Mucosa of rectum (tissue), 2 donors: ENCODE measurements around the gene ZC3H15.

Source experiments
- H3K27ac ChIP-seq, 2 donors: one replicate each; pipeline ENCODE4 v1.7.0; 2013; ENCODE audit warnings: inconsistent platforms in 2 of 2, low read depth in 2 of 2, low read length in 2 of 2
- H3K27me3 ChIP-seq, 2 donors: one replicate each; pipeline ENCODE4 v1.7.0; 2013; ENCODE audit warnings: low read length in 2 of 2; ENCODE audit not compliant: control insufficient read depth in 2 of 2, insufficient read depth in 2 of 2
- H3K36me3 ChIP-seq, 2 donors: one replicate each; pipeline ENCODE4 v1.7.0; 2013; ENCODE audit warnings: low read length in 2 of 2; ENCODE audit not compliant: control insufficient read depth in 2 of 2, insufficient read depth in 2 of 2
- H3K4me1 ChIP-seq, 2 donors: one replicate each; pipeline ENCODE4 v1.7.0; 2013; ENCODE audit warnings: low read length in 2 of 2, mild to moderate bottlenecking in 1 of 2; ENCODE audit not compliant: control insufficient read depth in 2 of 2, insufficient read depth in 2 of 2
- H3K4me3 ChIP-seq, 2 donors: one replicate each; pipeline ENCODE4 v1.7.0; 2013; ENCODE audit warnings: low read length in 2 of 2
- H3K9ac ChIP-seq, 2 donors: one replicate each; pipeline ENCODE4 v1.7.0; 2013; ENCODE audit warnings: low read length in 2 of 2, low read depth in 1 of 2, mild to moderate bottlenecking in 1 of 2
- H3K9me3 ChIP-seq, 2 donors: one replicate each; pipeline ENCODE4 v1.7.0; 2013; ENCODE audit warnings: low read length in 2 of 2; ENCODE audit not compliant: control insufficient read depth in 2 of 2
- donor health status: healthy.
- donor health status: Normal muscosa, but diverticular disease.

The ZC3H15 gene

DNA sequence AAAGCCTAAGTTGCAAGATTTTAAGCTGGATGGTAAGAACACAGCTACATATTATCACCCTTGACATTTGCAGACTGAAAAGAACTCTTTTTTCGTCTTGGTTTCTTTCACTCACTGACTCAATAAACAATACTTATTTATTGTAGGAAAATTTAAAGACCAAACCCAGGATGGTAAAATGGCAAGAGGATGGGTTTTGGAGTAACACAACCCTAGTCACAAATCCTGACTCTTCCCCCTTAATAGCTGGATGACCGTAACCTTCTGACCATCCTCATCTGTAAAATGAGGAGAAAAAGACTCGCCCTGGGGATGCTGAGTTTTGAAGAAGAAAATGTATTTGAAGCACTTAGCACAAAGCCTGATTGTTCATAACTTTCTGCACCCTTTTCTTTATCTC is 48.3 kb downstream of the ZC3H15 start:
- no peaks in the 10 kb centered on the region for H3K36me3 ChIP-seq
- no peak overlapping the region for H3K27ac ChIP-seq
- no peaks in the 10 kb centered on the region for H3K27me3 ChIP-seq
- no peaks in the 10 kb centered on the region for H3K9me3 ChIP-seq
- peaks cover 0 to 7% of the 10 kb centered on the region in 2 donors for H3K4me1 ChIP-seq
- no peak overlapping the region for H3K9ac ChIP-seq
- no peak overlapping the region for H3K4me3 ChIP-seq

- H3K27ac ChIP-seq, result no peak overlapping the region
- H3K36me3 ChIP-seq, result no peaks in the 10 kb centered on the region
- no peaks in the 10 kb centered on the region for H3K9me3 ChIP-seq
- H3K4me3 ChIP-seq, result no peak overlapping the region
- H3K4me1 ChIP-seq, result peaks cover 0 to 7% of the 10 kb centered on the region in 2 donors
- no peaks in the 10 kb centered on the region for H3K27me3 ChIP-seq
- no peak overlapping the region for H3K9ac ChIP-seq
These were observed 49.8 kb downstream of the ZC3H15 start for GRCh38 chr2:186535861-186536260.

GRCh38 chr2:186537019-186537418 is 51.0 kb downstream of the ZC3H15 start:
- no peaks in the 10 kb centered on the region for H3K9me3 ChIP-seq

DNA sequence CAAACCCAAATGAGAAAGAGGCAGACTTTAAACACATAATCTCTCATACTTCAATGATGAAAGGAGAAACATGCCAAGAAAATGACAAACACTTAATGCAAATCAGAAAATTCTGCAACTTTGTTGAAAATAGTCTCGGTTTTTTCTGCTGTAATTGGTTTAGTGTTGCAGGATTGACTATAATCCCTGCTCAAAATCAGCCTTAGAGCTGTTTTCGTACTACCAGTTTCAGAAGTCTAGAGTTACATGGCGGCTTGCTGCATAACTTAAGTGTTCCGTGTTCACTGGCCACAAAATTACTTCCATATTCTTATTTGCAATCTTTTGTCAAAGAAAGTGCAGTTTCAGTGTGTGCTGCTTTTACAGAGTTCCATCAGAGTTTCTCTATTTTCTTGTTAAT is 54.9 kb downstream of the ZC3H15 start:
- Histone ChIP-seq H3K9me3 (no peaks in the 10 kb centered on the region), H3K27ac (no peak overlapping the region), H3K36me3 (no peaks in the 10 kb centered on the region), H3K27me3 (no peaks in the 10 kb centered on the region), H3K4me3 (no peak overlapping the region), H3K4me1 (peaks cover 0 to 2% of the 10 kb centered on the region in 2 donors), H3K9ac (no peak overlapping the region)

More at GRCh38 chr2:186537019-186537418, 51.0 kb downstream of the ZC3H15 start:
- H3K36me3 ChIP-seq, result no peaks in the 10 kb centered on the region
- no peak overlapping the region for H3K4me3 ChIP-seq
- no peak overlapping the region for H3K27ac ChIP-seq
- H3K27me3 ChIP-seq, result no peaks in the 10 kb centered on the region
- peaks cover 0 to 7% of the 10 kb centered on the region in 2 donors for H3K4me1 ChIP-seq
- no peak overlapping the region for H3K9ac ChIP-seq

GRCh38 chr2:186542002-186542401 is 55.9 kb downstream of the ZC3H15 start:
- no peak overlapping the region for H3K9ac ChIP-seq
- H3K4me1 ChIP-seq, result peaks cover 0 to 2% of the 10 kb centered on the region in 2 donors
- H3K9me3 ChIP-seq, result no peaks in the 10 kb centered on the region
- no peaks in the 10 kb centered on the region for H3K36me3 ChIP-seq
- no peak overlapping the region for H3K27ac ChIP-seq
- no peak overlapping the region for H3K4me3 ChIP-seq
- H3K27me3 ChIP-seq, result no peaks in the 10 kb centered on the region

GRCh38 chr2:186543561-186544131 is 57.6 kb downstream of the ZC3H15 start:
- H3K4me1 ChIP-seq, result peaks cover 0 to 2% of the 10 kb centered on the region in 2 donors
- no peaks in the 10 kb centered on the region for H3K36me3 ChIP-seq
- no peaks in the 10 kb centered on the region for H3K27me3 ChIP-seq
- H3K9me3 ChIP-seq, result no peaks in the 10 kb centered on the region
- H3K4me3 ChIP-seq, result no peak overlapping the region
- H3K9ac ChIP-seq, result no peak overlapping the region
- no peak overlapping the region for H3K27ac ChIP-seq

- Histone ChIP-seq H3K36me3 (no peaks in the 10 kb centered on the region), H3K9me3 (no peaks in the 10 kb centered on the region), H3K27ac (no peak overlapping the region), H3K4me1 (peaks cover 0 to 2% of the 10 kb centered on the region in 2 donors), H3K4me3 (no peak overlapping the region), H3K27me3 (no peaks in the 10 kb centered on the region), H3K9ac (no peak overlapping the region)
These were observed 58.2 kb downstream of the ZC3H15 start for GRCh38 chr2:186544255-186544675.

GRCh38 chr2:186546846-186547245 is 60.8 kb downstream of the ZC3H15 start:
- no peak overlapping the region for H3K27ac ChIP-seq
- peaks cover 0 to 2% of the 10 kb centered on the region in 2 donors for H3K4me1 ChIP-seq
- H3K4me3 ChIP-seq, result no peak overlapping the region
- H3K36me3 ChIP-seq, result no peaks in the 10 kb centered on the region
- no peaks in the 10 kb centered on the region for H3K27me3 ChIP-seq
- no peak overlapping the region for H3K9ac ChIP-seq
- H3K9me3 ChIP-seq, result no peaks in the 10 kb centered on the region

GRCh38 chr2:186551323-186552050 is 65.4 kb downstream of the ZC3H15 start:
- Histone ChIP-seq H3K4me3 (no peak overlapping the region), H3K27ac (no peak overlapping the region), H3K9me3 (no peaks in the 10 kb centered on the region), H3K36me3 (no peaks in the 10 kb centered on the region), H3K4me1 (no peaks in the 10 kb centered on the region), H3K27me3 (no peaks in the 10 kb centered on the region), H3K9ac (no peak overlapping the region)

DNA sequence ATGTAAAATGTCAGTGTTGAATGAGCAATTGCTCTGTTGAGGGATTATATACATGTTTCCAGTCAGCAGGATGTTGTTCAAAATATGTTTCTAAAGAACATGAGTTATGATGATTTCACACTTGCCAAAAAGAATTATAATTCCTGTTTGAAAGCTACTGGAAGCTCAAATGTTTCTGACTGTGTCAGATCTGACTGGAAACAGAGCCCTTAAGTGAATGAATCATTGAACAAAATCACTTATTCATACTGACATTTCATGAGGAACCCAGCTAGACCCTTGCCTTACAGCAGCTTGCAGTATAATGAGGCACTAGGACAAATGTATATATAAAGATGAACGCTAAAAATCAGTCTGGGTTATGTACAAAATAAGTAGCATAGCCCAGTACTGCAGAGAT is 68.4 kb downstream of the ZC3H15 start:
- Histone ChIP-seq H3K27ac (no peak overlapping the region), H3K9me3 (no peaks in the 10 kb centered on the region), H3K27me3 (no peaks in the 10 kb centered on the region), H3K9ac (no peak overlapping the region), H3K36me3 (no peaks in the 10 kb centered on the region), H3K4me1 (no peaks in the 10 kb centered on the region), H3K4me3 (no peak overlapping the region)
